Rectal smooth muscle tissue (tissue), 1 donor: ENCODE results near the gene MYRIP.

Experiments
- H3K27ac ChIP-seq: one replicate; pipeline ENCODE4 v1.7.0; 2013; ENCODE audit warnings: low read depth, low read length, inconsistent platforms
- H3K27me3 ChIP-seq: one replicate; pipeline ENCODE4 v1.7.0; 2013; ENCODE audit warnings: low read length; ENCODE audit not compliant: control insufficient read depth, insufficient read depth
- H3K36me3 ChIP-seq: one replicate; pipeline ENCODE4 v1.7.0; 2013; ENCODE audit warnings: low read length; ENCODE audit not compliant: control insufficient read depth, insufficient read depth
- H3K4me1 ChIP-seq: one replicate; pipeline ENCODE4 v1.7.0; 2013; ENCODE audit warnings: low read length; ENCODE audit not compliant: control insufficient read depth, insufficient read depth
- H3K4me3 ChIP-seq: one replicate; pipeline ENCODE4 v1.7.0; 2013; ENCODE audit warnings: low read length
- H3K9ac ChIP-seq: one replicate; pipeline ENCODE4 v1.7.0; 2013; ENCODE audit warnings: low read length

Gene MYRIP

GRCh38 chr3:39911465-39912309 is 102.3 kb downstream of the MYRIP start:
- Histone ChIP-seq H3K4me1 (peaks cover 4% of the 10 kb centered on the region), H3K36me3 (no peaks in the 10 kb centered on the region), H3K9ac (no peak overlapping the region), H3K27ac (no peak overlapping the region), H3K27me3 (no peaks in the 10 kb centered on the region), H3K4me3 (no peak overlapping the region)

GRCh38 chr3:39915027-39915426 is 105.6 kb downstream of the MYRIP start:
- H3K36me3 ChIP-seq = no peaks in the 10 kb centered on the region
- no peak overlapping the region for H3K9ac ChIP-seq
- H3K27ac ChIP-seq = no peak overlapping the region
- no peak overlapping the region for H3K4me3 ChIP-seq
- H3K27me3 ChIP-seq = no peaks in the 10 kb centered on the region
- peaks cover 4% of the 10 kb centered on the region for H3K4me1 ChIP-seq

GRCh38 chr3:39917065-39917773 is 107.8 kb downstream of the MYRIP start:
- Histone ChIP-seq H3K4me3 (no peak overlapping the region), H3K36me3 (no peaks in the 10 kb centered on the region), H3K27me3 (no peaks in the 10 kb centered on the region), H3K27ac (no peak overlapping the region), H3K4me1 (no peaks in the 10 kb centered on the region), H3K9ac (no peak overlapping the region)

GRCh38 chr3:39919281-39919680 is 109.9 kb downstream of the MYRIP start:
- Histone ChIP-seq H3K4me1 (no peaks in the 10 kb centered on the region), H3K27ac (no peak overlapping the region), H3K4me3 (no peak overlapping the region), H3K9ac (no peak overlapping the region), H3K27me3 (no peaks in the 10 kb centered on the region), H3K36me3 (no peaks in the 10 kb centered on the region)

GRCh38 chr3:39920271-39920670 is 110.9 kb downstream of the MYRIP start:
- Histone ChIP-seq H3K4me1 (no peaks in the 10 kb centered on the region), H3K9ac (no peak overlapping the region), H3K27me3 (no peaks in the 10 kb centered on the region), H3K4me3 (no peak overlapping the region), H3K27ac (no peak overlapping the region), H3K36me3 (no peaks in the 10 kb centered on the region)

GRCh38 chr3:39927479-39927878 is 118.1 kb downstream of the MYRIP start:
- no peaks in the 10 kb centered on the region for H3K36me3 ChIP-seq
- no peak overlapping the region for H3K4me3 ChIP-seq
- no peaks in the 10 kb centered on the region for H3K4me1 ChIP-seq
- H3K9ac ChIP-seq = no peak overlapping the region
- no peak overlapping the region for H3K27ac ChIP-seq
- no peaks in the 10 kb centered on the region for H3K27me3 ChIP-seq

GRCh38 chr3:39933986-39934693 is 124.7 kb downstream of the MYRIP start:
- H3K4me3 ChIP-seq = no peak overlapping the region
- H3K9ac ChIP-seq = no peak overlapping the region
- H3K27me3 ChIP-seq = no peaks in the 10 kb centered on the region

GRCh38 chr3:39934696-39935095 is 125.3 kb downstream of the MYRIP start:
- H3K27me3 ChIP-seq = no peaks in the 10 kb centered on the region
- H3K9ac ChIP-seq = no peak overlapping the region
- no peaks in the 10 kb centered on the region for H3K36me3 ChIP-seq
- no peak overlapping the region for H3K4me3 ChIP-seq
- peaks cover 13% of the 10 kb centered on the region for H3K4me1 ChIP-seq
- no peak overlapping the region for H3K27ac ChIP-seq

More at GRCh38 chr3:39933986-39934693, 124.7 kb downstream of the MYRIP start:
- no peak overlapping the region for H3K27ac ChIP-seq
- peaks cover 13% of the 10 kb centered on the region for H3K4me1 ChIP-seq
- H3K36me3 ChIP-seq = no peaks in the 10 kb centered on the region

- Histone ChIP-seq H3K27me3 (no peaks in the 10 kb centered on the region), H3K4me3 (no peak overlapping the region), H3K36me3 (no peaks in the 10 kb centered on the region), H3K27ac (no peak overlapping the region), H3K4me1 (peaks cover 13% of the 10 kb centered on the region), H3K9ac (no peak overlapping the region)
Measured at GRCh38 chr3:39935261-39935660, 125.9 kb downstream of the MYRIP start.

- Histone ChIP-seq H3K9ac (no peak overlapping the region), H3K4me3 (no peak overlapping the region), H3K27me3 (no peaks in the 10 kb centered on the region), H3K36me3 (no peaks in the 10 kb centered on the region), H3K27ac (no peak overlapping the region), H3K4me1 (peaks cover 13% of the 10 kb centered on the region)
Measured at GRCh38 chr3:39936848-39937247, 127.4 kb downstream of the MYRIP start.

- Histone ChIP-seq H3K9ac (no peak overlapping the region), H3K27ac (no peak overlapping the region), H3K27me3 (no peaks in the 10 kb centered on the region), H3K4me3 (no peak overlapping the region), H3K4me1 (peaks cover 13% of the 10 kb centered on the region), H3K36me3 (no peaks in the 10 kb centered on the region)
Measured at GRCh38 chr3:39937315-39937714, 127.9 kb downstream of the MYRIP start.

GRCh38 chr3:39937874-39938273 is 128.5 kb downstream of the MYRIP start:
- Histone ChIP-seq H3K27me3 (no peaks in the 10 kb centered on the region), H3K27ac (no peak overlapping the region), H3K36me3 (no peaks in the 10 kb centered on the region), H3K4me3 (no peak overlapping the region), H3K4me1 (peaks cover 13% of the 10 kb centered on the region), H3K9ac (no peak overlapping the region)
